ENCODE measurements around the gene MLLT6.

The MLLT6 gene

DNA sequence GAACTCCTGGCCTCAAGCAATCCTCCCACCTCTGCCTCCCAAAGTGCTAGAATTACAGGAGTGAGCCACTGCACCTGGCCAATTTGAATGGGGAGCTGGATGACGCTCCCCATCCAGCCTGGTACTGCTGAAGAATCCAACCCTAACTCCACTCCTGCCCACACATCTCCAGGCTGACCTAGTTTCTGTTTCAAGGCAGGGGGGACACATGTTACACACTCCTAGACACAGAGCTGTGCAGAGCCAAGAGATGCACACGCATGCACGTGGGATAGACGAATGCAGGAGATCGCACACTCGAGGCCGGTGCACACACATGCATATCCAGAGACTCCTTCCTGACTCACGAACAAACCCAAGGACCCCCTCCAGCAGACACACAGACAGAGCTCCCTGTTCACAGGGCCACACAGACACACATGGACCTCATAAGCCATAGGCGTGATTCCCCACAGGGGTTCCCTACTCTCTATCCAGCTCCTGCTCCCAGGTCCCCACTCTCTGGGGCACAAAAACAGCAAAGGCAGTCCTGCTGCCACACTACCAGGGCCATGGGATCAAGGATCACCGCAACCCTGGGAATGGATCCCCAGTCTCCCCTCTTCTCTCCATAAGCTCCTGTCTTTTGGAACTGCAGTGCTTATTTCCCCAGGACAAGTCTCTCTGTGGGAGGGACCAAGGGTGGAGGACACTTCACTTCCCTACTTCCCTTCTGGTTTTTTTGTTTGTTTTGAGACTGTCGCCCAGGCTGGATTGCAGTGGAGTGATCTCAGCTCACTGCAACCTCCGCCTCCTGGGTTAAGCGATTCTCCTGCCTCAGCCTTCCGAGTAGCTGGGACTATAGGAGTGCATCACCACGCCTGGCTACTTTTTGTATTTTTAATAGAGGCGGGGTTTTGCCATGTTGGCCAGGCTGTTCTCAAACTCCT, 44.7 kb upstream of the MLLT6 start:
- TF ChIP-seq, protein P1, sequence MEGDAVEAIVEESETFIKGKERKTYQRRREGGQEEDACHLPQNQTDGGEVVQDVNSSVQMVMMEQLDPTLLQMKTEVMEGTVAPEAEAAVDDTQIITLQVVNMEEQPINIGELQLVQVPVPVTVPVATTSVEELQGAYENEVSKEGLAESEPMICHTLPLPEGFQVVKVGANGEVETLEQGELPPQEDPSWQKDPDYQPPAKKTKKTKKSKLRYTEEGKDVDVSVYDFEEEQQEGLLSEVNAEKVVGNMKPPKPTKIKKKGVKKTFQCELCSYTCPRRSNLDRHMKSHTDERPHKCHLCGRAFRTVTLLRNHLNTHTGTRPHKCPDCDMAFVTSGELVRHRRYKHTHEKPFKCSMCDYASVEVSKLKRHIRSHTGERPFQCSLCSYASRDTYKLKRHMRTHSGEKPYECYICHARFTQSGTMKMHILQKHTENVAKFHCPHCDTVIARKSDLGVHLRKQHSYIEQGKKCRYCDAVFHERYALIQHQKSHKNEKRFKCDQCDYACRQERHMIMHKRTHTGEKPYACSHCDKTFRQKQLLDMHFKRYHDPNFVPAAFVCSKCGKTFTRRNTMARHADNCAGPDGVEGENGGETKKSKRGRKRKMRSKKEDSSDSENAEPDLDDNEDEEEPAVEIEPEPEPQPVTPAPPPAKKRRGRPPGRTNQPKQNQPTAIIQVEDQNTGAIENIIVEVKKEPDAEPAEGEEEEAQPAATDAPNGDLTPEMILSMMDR (IDR thresholded peaks at IDR 0.05; ENCODE audit: extremely low read depth, insufficient read depth, missing control alignments): no peak
- DNase-seq (ENCODE audit: low spot score): no peak
- in situ Hi-C loops (cut with MboI; ENCODE audit: low pct_unique_long_range_greater_than_20kb, low sequenced_read_pairs, unreplicated experiment): loop anchor here (10.0 kb wide), 1 partner anchor 106 kb away; no protein-coding TSS in a partner anchor

DNA sequence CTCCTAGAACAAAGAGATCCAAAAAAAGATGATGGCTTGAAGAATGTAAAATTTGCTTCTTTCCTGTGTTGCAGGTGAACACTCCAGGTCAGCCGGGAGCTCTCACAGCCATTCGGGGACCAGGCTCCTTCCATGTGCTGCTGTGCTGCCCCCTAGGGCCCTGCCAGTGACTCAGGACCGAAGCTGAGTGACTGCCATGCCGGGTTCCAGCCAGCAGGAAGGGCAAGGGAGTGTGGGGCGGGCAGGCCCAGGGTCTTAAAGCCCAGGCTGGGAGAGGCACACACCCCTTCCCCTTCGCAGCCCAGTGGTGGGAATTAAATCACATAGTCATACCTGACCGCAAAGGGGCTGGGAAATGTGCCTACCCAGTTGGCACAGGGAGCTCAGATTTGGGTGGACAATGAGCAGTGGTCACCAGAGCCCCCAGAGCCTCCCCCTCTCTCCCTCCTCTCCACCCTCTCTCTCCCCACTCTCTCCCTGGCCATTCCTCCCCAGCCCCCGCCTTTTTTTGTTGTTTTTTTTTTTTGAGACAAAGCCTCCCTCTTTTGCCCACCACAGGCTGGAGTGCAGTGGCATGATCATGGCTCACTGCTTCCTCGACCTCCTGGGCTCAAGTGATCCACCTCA, 41.8 kb upstream of the MLLT6 start:
- DNase-seq (ENCODE audit: low spot score): peak; percentile 77
- TF ChIP-seq, protein P1 (IDR thresholded peaks at IDR 0.05; ENCODE audit: extremely low read depth, insufficient read depth, missing control alignments): peak; percentile 92
- in situ Hi-C loops (cut with MboI; ENCODE audit: low pct_unique_long_range_greater_than_20kb, low sequenced_read_pairs, unreplicated experiment): loop anchor here (10.0 kb wide), 1 partner anchor 108 kb away; no protein-coding TSS in a partner anchor

DNA sequence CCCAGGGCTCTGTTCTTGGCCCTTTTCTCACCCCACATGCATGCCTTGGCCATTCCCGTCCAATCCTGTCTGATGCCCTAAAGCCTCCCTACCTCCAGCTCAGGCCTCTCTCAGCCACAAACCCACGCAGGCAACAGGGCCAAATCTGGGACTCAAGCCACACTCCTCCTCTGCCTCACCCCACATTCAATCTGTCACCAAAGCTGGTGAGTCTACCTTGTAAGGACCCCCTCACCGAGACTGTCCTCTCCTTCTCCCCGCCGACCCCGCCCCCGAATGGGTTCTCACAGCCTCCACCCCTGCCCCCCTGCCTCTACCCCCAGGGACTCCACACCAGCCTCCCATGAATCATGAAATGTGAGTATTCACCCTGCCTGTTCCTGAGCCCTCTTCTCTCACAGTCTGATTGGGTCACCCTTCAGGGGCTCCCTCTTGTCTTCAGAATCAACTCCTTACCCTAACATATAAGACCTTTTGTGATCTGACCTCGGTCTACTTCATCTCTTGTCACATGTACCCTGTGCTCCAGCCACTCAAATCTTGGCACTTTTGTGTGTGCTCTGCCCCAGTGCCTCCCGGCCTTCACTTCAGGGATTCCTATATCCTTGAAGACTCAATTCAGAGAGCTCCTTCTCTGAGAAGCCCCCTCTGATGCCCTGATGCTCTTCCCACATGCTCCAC, 41.0 kb upstream of the MLLT6 start:
- TF ChIP-seq, protein P1 (IDR thresholded peaks at IDR 0.05; ENCODE audit: extremely low read depth, insufficient read depth, missing control alignments): no peak
- DNase-seq (ENCODE audit: low spot score): no peak
- in situ Hi-C loops (cut with MboI; ENCODE audit: low pct_unique_long_range_greater_than_20kb, low sequenced_read_pairs, unreplicated experiment): loop anchor here (10.0 kb wide), 1 partner anchor 109 kb away; no protein-coding TSS in a partner anchor

DNA sequence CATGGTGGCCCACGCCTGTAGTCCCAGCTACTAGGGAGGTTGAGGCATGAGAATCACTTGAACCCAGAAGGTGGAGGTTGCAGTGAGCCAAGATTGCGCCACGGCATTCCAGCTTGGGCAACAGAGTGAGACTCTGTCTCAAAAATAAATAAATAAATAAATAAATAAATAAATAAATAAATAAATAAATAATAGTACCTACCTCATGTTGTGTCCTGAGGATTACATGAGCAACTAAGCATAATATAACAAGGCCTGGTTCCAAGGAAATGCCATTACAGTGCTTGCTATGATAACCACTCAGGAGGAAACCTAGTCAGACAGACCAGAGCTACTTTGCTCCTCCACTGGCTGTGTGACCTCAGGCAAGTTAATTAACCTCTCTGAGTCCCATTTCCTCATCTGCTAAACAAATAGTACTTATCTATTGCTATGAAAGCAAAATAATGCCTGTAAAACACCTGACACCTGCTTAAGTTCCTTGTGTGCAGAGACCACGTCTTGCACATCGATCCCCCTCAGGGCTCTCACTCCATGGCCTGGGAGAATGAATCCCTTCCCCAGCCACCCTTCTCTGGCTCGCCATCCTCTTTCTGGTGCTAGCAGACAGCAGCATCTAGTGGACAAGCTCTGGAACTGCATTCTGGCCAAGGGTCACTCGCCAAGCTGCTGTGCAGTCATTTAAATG, 37.8 kb upstream of the MLLT6 start:
- in situ Hi-C loops (cut with MboI; ENCODE audit: low pct_unique_long_range_greater_than_20kb, low sequenced_read_pairs, unreplicated experiment): loop anchor here (10.0 kb wide), 1 partner anchor 112 kb away; no protein-coding TSS in a partner anchor
- DNase-seq (ENCODE audit: low spot score): peak; percentile 82
- TF ChIP-seq, protein P1 (IDR thresholded peaks at IDR 0.05; ENCODE audit: extremely low read depth, insufficient read depth, missing control alignments): peak; percentile 100

DNA sequence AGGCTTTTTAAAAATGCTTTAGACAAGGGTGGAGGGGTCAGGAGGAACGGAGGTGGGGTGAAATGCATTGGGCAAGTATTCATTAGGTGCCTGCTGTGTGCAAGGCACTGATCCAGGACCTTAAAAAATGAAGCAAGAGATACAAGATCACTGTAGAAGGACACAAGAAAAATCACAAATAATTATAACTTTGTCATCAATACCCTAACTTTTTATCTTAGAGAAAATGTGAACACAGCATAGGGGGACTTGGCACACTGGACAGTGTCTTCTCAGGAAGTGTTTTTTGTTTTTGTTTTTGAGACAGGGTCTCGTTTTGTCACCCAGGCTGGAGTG, 37.3 kb upstream of the MLLT6 start:
- no peak for DNase-seq (ENCODE audit: low spot score)
- in situ Hi-C loops (cut with MboI; ENCODE audit: low pct_unique_long_range_greater_than_20kb, low sequenced_read_pairs, unreplicated experiment): loop anchor here (10.0 kb wide), 1 partner anchor 113 kb away; no protein-coding TSS in a partner anchor
- TF ChIP-seq, protein P1 (IDR thresholded peaks at IDR 0.05; ENCODE audit: extremely low read depth, insufficient read depth, missing control alignments): peak; percentile 1

DNA sequence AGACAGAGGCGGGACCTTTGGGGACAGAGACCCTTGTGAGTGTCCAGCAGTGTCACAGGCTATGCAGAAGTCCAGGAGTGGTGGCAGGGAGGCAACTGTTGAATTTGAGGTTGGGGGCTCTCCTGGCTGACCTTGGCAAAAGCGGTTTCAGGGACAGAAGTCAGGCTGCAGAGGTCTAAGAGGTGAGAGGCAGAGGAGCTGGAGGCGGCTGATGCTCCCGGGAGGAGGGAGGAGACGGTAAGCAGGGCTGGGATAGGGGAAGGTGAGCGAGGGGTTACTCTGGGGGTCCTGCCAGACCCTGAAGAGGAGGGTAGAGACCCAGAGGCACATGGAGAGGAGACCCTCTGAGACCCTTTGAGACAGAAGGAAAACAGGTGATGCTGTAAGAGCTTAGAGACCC, 35.6 kb upstream of the MLLT6 start:
- in situ Hi-C loops (cut with MboI; ENCODE audit: low pct_unique_long_range_greater_than_20kb, low sequenced_read_pairs, unreplicated experiment): loop anchor here (10.0 kb wide), 1 partner anchor 115 kb away; no protein-coding TSS in a partner anchor
- TF ChIP-seq, protein P1 (IDR thresholded peaks at IDR 0.05; ENCODE audit: extremely low read depth, insufficient read depth, missing control alignments): no peak
- no peak for DNase-seq (ENCODE audit: low spot score)

Measured in GM13977 (cell line).